Regular cardiac myocyte (primary cell): ENCODE data around the gene TBC1D20. TPM values are rescaled to one million over a fixed set of nuclear protein-coding genes. Genes with fewer than 3 reads are reported as not detected.

ENCODE experiments used
- total RNA-seq: library from RNA; depleted of rRNA; stranded (reverse); fragments of >200 nt; gene quantifications from 2 replicates; pipeline ENCODE4 v1.2.3, GENCODE V29; 2014

The TBC1D20 gene
- 32.2 and 41.4 TPM in 2 replicates for total RNA-seq

GRCh38 chr20:462199-462991, at the start of gene TBC1D20:
Gene TBC1D20, minus strand, starts transcription at chr20:462533. Its CDS starts 128 bp downstream, at chr20:462405.

GRCh38 chr20:407953-408842, 54.1 kb downstream of the TBC1D20 start, which contains the start of gene RBCK1:
Gene RBCK1, plus strand, starts transcription at chr20:408299. Its CDS starts 459 bp downstream, at chr20:408758.

Other genes with a start within 250 kb of the TBC1D20 start
- gene DEFB129, start 235.3 kb downstream of the TBC1D20 start, total RNA-seq: not detected in 2 replicates
- gene DEFB132, start 204.8 kb downstream of the TBC1D20 start, total RNA-seq: not detected in 2 replicates
- 1.2 and 2.0 TPM in 2 replicates for gene C20orf96, start 171.8 kb downstream of the TBC1D20 start, total RNA-seq
- 8.5 and 18.0 TPM in 2 replicates for gene ZCCHC3, start 165.0 kb downstream of the TBC1D20 start, total RNA-seq
- 2.8 and 3.6 TPM in 2 replicates for gene SOX12, start 137.0 kb downstream of the TBC1D20 start, total RNA-seq
- gene NRSN2, start 115.4 kb downstream of the TBC1D20 start, total RNA-seq: 23.8 and 31.0 TPM in 2 replicates
- 16.9 and 41.4 TPM in 2 replicates for gene TRIB3, start 81.8 kb downstream of the TBC1D20 start, total RNA-seq
- gene RBCK1, start 54.2 kb downstream of the TBC1D20 start, total RNA-seq: 62.3 and 74.6 TPM in 2 replicates
- 120 and 125 TPM in 2 replicates for gene CSNK2A1, start 81.3 kb upstream of the TBC1D20 start, total RNA-seq
- gene TCF15, start 147.8 kb upstream of the TBC1D20 start, total RNA-seq: not detected in 2 replicates
- 62.1 and 64.3 TPM in 2 replicates for gene SRXN1, start 190.7 kb upstream of the TBC1D20 start, total RNA-seq
- gene SCRT2, start 213.3 kb upstream of the TBC1D20 start, total RNA-seq: not detected in 2 replicates